DOHH2 (cell line): ENCODE data around the gene PDHA2.
"Not testable (repeated sequence)": the region's sequence is repeated elsewhere in the genome, so short reads cannot be mapped to it uniquely, and the experiment has no call there.

Experiments used
- EZH2phosphoT487 ChIP-seq: fragments of 200-600 bp; sonication (generic); IDR thresholded peaks from 2 replicates; pipeline ENCODE4 v1.6.1; 2017; ENCODE audit warnings: borderline replicate concordance, mild to moderate bottlenecking, antibody characterized with exemption, low read length, moderate library complexity, mixed read lengths
- TF ChIP-seq, protein P1 (sequence below): fragments of 200-600 bp; sonication (generic); IDR thresholded peaks from one replicate; pipeline ENCODE4 v1.5.1; 2014; ENCODE audit warnings: antibody characterized with exemption, mild to moderate bottlenecking, low read depth, low read length; ENCODE audit not compliant: poor library complexity, severe bottlenecking

DNA sequence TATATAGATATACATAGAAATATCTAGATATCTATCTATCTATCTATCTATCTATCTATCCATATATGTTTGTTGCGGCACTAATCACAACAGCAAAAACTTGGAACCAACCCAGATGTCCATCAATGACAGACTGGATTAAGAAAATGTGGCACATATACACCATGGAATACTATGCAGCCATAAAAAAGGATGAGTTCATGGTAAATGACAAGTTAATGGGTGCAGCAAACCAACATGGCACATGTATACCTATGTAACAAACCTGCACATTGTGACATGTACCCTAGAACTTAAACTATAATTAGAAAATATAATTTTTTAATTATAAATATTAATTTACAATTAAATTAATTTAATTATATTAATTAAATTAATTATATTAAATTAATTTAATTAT is 29.5 kb downstream of the PDHA2 start:
- TF ChIP-seq, protein P1, sequence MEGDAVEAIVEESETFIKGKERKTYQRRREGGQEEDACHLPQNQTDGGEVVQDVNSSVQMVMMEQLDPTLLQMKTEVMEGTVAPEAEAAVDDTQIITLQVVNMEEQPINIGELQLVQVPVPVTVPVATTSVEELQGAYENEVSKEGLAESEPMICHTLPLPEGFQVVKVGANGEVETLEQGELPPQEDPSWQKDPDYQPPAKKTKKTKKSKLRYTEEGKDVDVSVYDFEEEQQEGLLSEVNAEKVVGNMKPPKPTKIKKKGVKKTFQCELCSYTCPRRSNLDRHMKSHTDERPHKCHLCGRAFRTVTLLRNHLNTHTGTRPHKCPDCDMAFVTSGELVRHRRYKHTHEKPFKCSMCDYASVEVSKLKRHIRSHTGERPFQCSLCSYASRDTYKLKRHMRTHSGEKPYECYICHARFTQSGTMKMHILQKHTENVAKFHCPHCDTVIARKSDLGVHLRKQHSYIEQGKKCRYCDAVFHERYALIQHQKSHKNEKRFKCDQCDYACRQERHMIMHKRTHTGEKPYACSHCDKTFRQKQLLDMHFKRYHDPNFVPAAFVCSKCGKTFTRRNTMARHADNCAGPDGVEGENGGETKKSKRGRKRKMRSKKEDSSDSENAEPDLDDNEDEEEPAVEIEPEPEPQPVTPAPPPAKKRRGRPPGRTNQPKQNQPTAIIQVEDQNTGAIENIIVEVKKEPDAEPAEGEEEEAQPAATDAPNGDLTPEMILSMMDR: not testable (repeated sequence)
- not testable (repeated sequence) for TF ChIP-seq EZH2phosphoT487
